HG03378 (cell line): ENCODE data around the gene MYO19.
"Not testable (repeated sequence)": the region's sequence is repeated elsewhere in the genome, so short reads cannot be mapped to it uniquely, and the experiment has no call there.

Source experiments
- ATAC-seq: cut with Tn5 transposase; IDR thresholded peaks from one replicate; pipeline ENCODE4 v1.9.1; 2021; ENCODE audit warnings: mild to moderate bottlenecking, moderate library complexity; ENCODE audit not compliant: unreplicated experiment

MYO19 gene

DNA sequence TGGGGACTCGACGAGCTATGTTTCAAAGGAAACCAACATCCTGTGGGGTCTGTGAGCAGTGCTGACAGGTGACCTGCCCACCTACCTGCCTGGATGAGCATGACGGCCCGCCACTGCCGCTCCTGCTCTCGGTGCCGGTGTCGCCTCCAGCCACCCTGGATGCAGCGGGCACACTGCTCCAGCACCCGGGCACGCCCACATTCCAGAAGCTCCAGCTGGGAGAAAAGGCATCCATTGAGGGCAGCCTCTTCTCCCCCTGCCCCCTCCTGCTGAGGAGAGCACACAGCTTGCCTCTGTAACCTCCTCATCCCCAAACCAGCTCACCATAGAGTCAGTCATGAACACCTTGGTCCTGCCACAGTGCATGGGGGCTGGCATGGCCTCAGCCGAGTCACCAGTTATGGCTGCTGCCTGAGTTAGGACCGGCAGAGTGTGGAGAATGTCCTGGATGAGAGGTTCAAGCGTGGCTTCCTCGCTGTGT, 33.9 kb downstream of the MYO19 start:
- ATAC-seq, result no peak

GRCh38 chr17:36498560-36499300, 35.9 kb downstream of the MYO19 start:
- no peak for ATAC-seq

DNA sequence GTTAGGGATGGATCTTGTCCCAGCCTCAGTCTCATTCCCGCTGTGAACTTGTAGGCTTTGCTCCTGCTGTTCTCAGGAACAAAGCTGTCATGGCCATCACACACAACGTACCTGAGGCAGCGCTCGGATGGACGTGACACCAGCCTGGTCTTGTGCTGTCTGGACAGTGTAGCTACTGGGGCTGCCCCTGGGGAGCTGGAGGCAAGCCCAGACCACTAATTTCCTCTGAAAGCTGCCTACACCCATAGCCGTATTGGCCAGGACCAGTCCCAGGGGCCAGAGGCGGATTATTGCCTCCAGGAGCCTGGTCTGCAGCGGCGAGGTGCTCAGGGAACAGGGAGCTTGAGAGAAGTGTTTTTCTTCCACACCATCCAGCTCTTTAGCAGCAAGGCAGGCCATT, 36.5 kb downstream of the MYO19 start:
- no peak for ATAC-seq

DNA sequence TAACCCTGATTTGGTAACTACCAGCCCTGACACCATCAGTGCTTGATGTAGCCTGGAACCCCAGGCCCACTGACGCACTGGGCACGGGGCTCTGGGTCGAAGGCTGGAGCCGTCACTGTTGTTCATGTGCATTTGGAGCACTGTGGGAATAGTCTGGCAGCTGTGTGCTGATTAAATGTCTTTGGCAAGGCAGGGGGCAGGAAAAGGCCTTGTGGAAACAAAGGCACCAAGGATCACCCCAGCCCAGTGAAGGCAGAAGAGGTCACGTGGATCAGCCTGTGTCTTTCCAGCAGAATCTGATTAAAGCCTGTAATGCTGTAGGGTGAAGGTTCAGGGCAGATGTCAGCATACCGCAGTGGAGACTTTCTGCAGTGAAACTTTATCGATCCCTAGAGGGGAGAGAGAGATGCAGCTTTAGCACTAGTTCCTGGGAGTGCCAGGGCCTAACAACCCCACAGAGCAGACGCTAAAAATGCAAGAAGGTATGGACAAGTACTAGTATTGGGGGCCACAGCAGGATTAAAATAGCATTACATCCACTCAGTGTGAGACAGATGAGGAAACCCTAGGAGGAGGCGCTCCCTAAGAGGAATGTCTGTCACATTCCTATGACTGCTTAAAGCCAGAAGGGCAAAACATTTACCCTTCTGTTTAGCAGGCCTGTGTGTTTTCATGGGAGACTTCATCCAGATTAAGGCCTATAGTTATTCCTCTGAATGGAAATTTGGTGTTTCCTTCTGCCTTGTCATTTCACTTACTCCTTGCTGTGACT, 38.5 kb downstream of the MYO19 start:
- no peak for ATAC-seq

GRCh38 chr17:36495076-36495578, 39.5 kb downstream of the MYO19 start:
- no peak for ATAC-seq

GRCh38 chr17:36494674-36495073, 40.0 kb downstream of the MYO19 start:
- ATAC-seq, result no peak

GRCh38 chr17:36493956-36494355, 40.7 kb downstream of the MYO19 start:
- ATAC-seq, result no peak

DNA sequence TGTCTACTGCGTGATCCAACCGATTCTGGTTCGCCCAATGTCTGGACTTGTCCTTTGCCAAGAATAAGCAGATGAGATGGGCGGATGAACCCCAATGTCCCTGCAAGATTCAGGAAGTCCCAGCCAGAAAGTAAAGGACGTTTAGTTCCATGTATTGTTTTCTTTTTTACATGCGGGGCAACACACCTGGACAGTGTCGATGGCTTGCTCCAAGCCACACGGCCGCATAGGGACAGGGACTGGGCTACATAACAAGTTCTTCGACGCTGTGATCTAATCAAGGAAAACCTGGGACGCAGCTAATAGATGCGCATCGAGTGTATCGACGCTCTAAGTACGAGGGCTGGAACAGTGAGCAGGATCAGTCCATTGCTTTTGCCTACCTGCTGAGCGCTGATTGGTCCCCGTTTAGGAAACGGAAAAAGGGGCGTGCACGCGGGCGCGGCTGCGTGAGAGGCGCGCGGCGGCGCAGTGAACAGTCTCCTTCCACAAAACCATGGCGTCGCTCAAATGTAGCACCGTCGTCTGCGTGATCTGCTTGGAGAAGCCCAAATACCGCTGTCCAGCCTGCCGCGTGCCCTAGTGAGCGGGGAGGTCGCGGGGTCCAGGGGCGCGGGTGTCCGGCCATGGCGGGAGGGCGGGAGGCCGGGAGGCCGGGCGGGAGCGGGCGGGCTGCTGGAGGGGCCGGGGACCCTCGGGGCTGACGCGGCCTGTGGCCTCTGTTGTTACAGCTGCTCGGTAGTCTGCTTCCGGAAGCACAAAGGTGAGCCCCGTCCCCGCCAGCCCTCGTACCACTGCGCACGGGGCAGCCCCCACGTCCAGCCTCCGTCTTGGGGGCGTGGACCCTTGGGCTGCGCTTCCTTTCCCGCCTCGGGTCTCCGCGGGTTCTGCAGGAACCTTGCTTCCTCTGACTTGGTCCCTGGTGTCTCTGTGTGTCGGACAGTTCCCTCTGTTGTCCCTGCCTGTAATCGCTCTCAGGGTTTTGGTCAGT, 48.2 kb downstream of the MYO19 start, which contains the start of gene ZNHIT3:
ZNHIT3 (plus strand) TSS at position 478 of the 991 bp plus-strand sequence; CDS start at position 497, 19 bp downstream.
- peak; percentile 84 for ATAC-seq

DNA sequence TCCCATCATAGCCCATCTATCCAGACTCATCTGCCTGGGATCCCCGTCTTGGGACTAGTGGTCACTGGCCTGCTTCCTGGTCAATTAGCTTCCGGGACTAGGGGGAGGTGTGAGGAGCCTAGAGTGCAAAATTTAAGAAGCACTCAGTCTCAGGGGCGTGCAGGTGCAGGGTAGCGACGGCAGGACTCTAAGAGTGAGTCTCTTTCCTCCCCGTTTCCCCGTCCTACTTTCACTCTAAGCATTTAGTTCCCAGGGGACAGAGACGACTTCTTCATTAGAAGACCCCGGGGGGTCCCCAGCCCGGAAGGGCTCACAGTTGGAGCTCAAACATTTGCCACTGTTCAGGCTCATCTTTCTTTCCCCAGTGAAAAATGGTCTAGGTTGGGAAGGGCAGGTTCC, 48.9 kb downstream of the MYO19 start:
- no peak for ATAC-seq

GRCh38 chr17:36485027-36485426, 49.6 kb downstream of the MYO19 start:
- ATAC-seq, result no peak

- not testable (repeated sequence) for ATAC-seq
These were observed 50.6 kb downstream of the MYO19 start for GRCh38 chr17:36484021-36484420.

DNA sequence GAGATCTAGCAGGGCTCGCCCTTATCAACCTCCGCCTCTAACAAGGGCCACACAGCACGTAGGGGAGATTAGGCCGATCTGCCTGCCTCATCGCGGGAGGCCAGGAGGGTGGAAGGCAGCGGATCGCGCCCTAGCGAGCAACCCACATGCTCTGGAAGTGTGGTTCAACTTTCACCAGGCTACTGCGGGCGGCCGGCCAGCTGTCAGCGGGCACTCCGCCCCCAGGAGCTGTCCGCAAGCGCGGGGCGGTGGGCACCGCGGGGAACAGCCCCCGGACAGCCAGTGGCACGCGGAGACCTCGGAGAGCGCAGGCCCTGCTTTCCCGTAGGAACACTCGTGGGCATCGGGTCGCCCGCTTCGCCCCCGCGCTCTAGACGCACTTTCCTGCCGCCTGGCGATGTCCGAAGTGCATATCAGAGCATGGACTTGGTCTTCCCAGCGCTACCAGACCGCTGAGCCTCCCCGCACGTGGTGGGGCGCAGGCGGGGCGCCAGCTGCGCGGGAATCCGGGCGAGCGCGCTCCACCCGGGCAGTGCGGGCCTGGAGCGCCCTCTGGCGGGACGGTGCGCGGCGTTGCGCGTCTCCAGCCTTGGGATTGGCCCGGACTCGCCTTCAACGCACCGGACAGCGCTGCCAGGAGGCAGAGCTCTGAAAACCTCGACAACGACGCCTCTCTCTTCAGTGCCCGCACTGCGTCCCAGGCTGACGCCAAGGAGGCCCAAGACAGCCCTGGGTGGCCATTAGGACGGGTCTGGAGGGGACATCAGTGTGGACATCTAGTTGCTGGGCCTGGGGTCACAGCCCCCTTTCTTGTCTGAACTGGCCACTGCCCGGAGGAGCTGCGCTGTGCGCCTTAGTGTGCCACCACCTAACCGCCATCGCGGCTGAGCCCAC, 51.8 kb downstream of the MYO19 start:
- no peak for ATAC-seq

- ATAC-seq, result no peak
These were observed 52.8 kb downstream of the MYO19 start for GRCh38 chr17:36481829-36482228.

DNA sequence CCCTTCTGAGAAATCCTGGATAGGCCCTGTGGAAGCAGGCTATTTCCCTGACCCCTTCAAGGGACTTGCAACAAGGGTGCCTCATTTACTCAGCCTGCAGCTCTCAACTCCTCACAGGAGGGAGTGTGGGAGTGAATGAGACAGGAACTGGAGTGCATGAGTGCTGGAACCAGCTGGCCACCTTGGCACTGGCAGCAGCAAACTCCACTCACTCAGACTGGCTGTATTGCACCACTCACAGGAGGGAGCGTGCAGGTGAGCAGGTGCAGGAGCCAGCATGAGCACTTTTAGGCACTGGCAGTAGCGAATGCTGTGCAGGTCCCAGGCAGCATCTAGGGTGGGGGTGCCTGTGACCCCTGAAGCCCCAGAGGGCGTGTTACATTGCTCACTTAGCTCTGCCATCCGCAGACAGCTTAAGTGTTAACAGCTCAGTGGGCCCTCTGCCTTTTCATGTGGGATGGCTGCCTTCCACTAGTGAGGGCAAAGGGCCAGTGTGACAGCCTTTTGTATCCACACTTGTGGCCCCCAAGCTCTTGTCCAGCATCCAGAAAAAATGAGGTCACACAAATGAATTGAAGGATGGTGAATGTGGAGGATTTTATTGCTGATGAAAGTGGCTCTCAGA, 59.2 kb downstream of the MYO19 start:
- no peak for ATAC-seq

GRCh38 chr17:36474571-36474970, 60.1 kb downstream of the MYO19 start:
- ATAC-seq, result no peak

- ATAC-seq, result no peak
These were observed 64.2 kb downstream of the MYO19 start for GRCh38 chr17:36470499-36470898.

- ATAC-seq, result no peak
These were observed 64.9 kb downstream of the MYO19 start for GRCh38 chr17:36469733-36470132.

GRCh38 chr17:36468903-36469635, 65.6 kb downstream of the MYO19 start:
- no peak for ATAC-seq

GRCh38 chr17:36464765-36465088, 69.9 kb downstream of the MYO19 start:
- no peak for ATAC-seq
